ENCODE results near the gene BHLHA9.
A peak's percentile ranks its signal among the peaks of the same experiment; 100 is the strongest.

The BHLHA9 gene

GRCh38 chr17:1274245-1274608 lies 4.0 kb downstream of the BHLHA9 start:
- Histone ChIP-seq H3K27me3 (ENCODE audit: insufficient read depth, low read length, poor library complexity) (no peaks in the 10 kb centered on the region), H3K4me2 (ENCODE audit: insufficient read depth, low read length) (no peak overlapping the region)

GRCh38 chr17:1275205-1275961 lies 5.1 kb downstream of the BHLHA9 start:
- Histone ChIP-seq H3K9me3 (ENCODE audit: insufficient read depth, low read length, severe bottlenecking) (no peaks in the 10 kb centered on the region), H2AFZ (ENCODE audit: low read depth, low read length) (no peak overlapping the region), H3K4me3 (ENCODE audit: low read depth in 1 of 2, low read length in 2 of 2) (no peak overlapping the region), H4K20me1 (ENCODE audit: insufficient read depth, low read length) (no peaks in the 10 kb centered on the region), H3K4me2 (ENCODE audit: insufficient read depth, low read length) (no peak overlapping the region), H3K79me2 (ENCODE audit: insufficient read depth, low read length) (no peaks in the 10 kb centered on the region), H3K4me1 (ENCODE audit: insufficient read depth, low read length) (no peaks in the 10 kb centered on the region), H3K9ac (ENCODE audit: low read depth, low read length) (no peak overlapping the region), H3K27ac (ENCODE audit: low read length) (no peak overlapping the region), H3K27me3 (ENCODE audit: insufficient read depth, low read length, poor library complexity) (no peaks in the 10 kb centered on the region), H3K36me3 (ENCODE audit: insufficient read depth, low read length) (no peaks in the 10 kb centered on the region)
- ATAC-seq (ENCODE audit: insufficient read depth, low read depth) (no peak), DNase-seq (no peak)
- TF ChIP-seq CTCF (IDR thresholded peaks at IDR 0.05; ENCODE audit: borderline replicate concordance, extremely low read depth, low read length, poor library complexity, severe bottlenecking), result no peak
- no peak for TF ChIP-seq EZH2 (IDR thresholded peaks at IDR 0.05; ENCODE audit: borderline replicate concordance, low read depth, low read length, severe bottlenecking)

More at GRCh38 chr17:1274245-1274608, 4.0 kb downstream of the BHLHA9 start:
- no peak overlapping the region for H3K4me3 ChIP-seq (ENCODE audit: low read depth in 1 of 2, low read length in 2 of 2)
- H3K79me2 ChIP-seq (ENCODE audit: insufficient read depth, low read length), result no peaks in the 10 kb centered on the region
- ATAC-seq (ENCODE audit: insufficient read depth, low read depth), result no peak
- no peaks in the 10 kb centered on the region for H3K9me3 ChIP-seq (ENCODE audit: insufficient read depth, low read length, severe bottlenecking)
- H3K27ac ChIP-seq (ENCODE audit: low read length), result no peak overlapping the region
- no peak for TF ChIP-seq EZH2 (IDR thresholded peaks at IDR 0.05; ENCODE audit: borderline replicate concordance, low read depth, low read length, severe bottlenecking)
- TF ChIP-seq CTCF (IDR thresholded peaks at IDR 0.05; ENCODE audit: borderline replicate concordance, extremely low read depth, low read length, poor library complexity, severe bottlenecking), result no peak
- no peak overlapping the region for H3K9ac ChIP-seq (ENCODE audit: low read depth, low read length)
- H4K20me1 ChIP-seq (ENCODE audit: insufficient read depth, low read length), result no peaks in the 10 kb centered on the region
- peaks cover 2% of the 10 kb centered on the region; the same call in 1 of the 2 replicates for H3K4me1 ChIP-seq (ENCODE audit: insufficient read depth, low read length)
- DNase-seq, result no peak
- no peak overlapping the region for H2AFZ ChIP-seq (ENCODE audit: low read depth, low read length)
- H3K36me3 ChIP-seq (ENCODE audit: insufficient read depth, low read length), result no peaks in the 10 kb centered on the region

DNA sequence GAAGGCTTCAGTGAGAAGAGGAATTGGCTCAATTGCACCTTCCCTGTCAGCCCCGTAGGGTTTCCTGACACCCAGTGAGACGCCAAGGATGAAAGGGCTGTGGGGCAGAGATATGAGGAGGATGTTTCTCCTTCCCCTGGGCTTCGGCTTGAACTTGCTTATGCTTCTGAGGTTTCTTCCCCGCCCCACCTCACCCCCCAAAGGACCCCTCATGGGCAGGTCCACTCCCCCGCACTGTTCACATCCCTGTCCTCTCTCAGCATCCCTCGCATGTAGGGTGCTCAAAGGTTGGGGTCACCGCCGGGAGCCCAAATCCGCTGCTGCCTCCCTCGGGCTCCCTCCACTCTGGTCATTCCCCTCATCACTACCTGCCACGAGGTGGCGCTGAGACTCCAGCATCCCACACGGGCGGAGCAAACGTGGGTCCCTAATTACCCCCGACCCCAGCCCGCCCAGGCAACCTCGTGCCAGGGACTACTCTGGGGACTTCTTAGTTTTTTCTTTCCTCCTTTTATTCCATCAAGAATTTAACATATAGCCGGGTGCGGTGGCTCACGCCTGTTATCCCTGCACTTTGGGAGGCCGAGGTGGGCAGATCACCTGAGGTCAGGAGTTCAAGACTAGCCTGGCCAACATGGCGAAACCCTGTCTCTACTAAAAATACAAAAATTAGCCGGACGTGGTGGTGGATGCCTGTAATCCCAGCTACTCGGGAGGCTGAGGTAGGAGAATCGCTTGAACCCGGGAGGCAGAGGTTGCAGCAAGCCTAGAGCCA lies 5.9 kb downstream of the BHLHA9 start:
- no peak overlapping the region for H3K27ac ChIP-seq (ENCODE audit: low read length)
- H3K4me2 ChIP-seq (ENCODE audit: insufficient read depth, low read length), result peak overlapping the region; percentile 12; the same call in 1 of the 2 replicates
- no peak overlapping the region for H3K4me3 ChIP-seq (ENCODE audit: low read depth in 1 of 2, low read length in 2 of 2)
- H3K9ac ChIP-seq (ENCODE audit: low read depth, low read length), result no peak overlapping the region
- no peaks in the 10 kb centered on the region for H3K79me2 ChIP-seq (ENCODE audit: insufficient read depth, low read length)
- H3K27me3 ChIP-seq (ENCODE audit: insufficient read depth, low read length, poor library complexity), result no peaks in the 10 kb centered on the region
- no peaks in the 10 kb centered on the region for H3K36me3 ChIP-seq (ENCODE audit: insufficient read depth, low read length)
- H2AFZ ChIP-seq (ENCODE audit: low read depth, low read length), result no peak overlapping the region; the same call in 1 of the 2 replicates
- peak; percentile 72 for DNase-seq
- H3K9me3 ChIP-seq (ENCODE audit: insufficient read depth, low read length, severe bottlenecking), result no peaks in the 10 kb centered on the region
- no peaks in the 10 kb centered on the region for H4K20me1 ChIP-seq (ENCODE audit: insufficient read depth, low read length)
- H3K4me1 ChIP-seq (ENCODE audit: insufficient read depth, low read length), result no peaks in the 10 kb centered on the region
- TF ChIP-seq EZH2 (IDR thresholded peaks at IDR 0.05; ENCODE audit: borderline replicate concordance, low read depth, low read length, severe bottlenecking), result no peak
- TF ChIP-seq CTCF (IDR thresholded peaks at IDR 0.05; ENCODE audit: borderline replicate concordance, extremely low read depth, low read length, poor library complexity, severe bottlenecking), result peak; percentile 88
- ATAC-seq (ENCODE audit: insufficient read depth, low read depth), result peak; percentile 92
